Renal cortex interstitium (tissue), 11 donors: Measurements from ENCODE around the gene HTD2. TPM values are rescaled to one million over a fixed set of nuclear protein-coding genes. Genes with fewer than 3 reads are reported as not detected.

ENCODE experiments used
- DNase-seq, 11 donors: peaks; one replicate each; pipeline ENCODE4 v3.0.0-alpha.2; 2013; ENCODE audit warnings: low read depth in 9 of 11, low spot score in 4 of 11; ENCODE audit errors: extremely low read depth in 1 of 11
- polyA plus RNA-seq, 3 donors: library from polyadenylated mRNA; unstranded; fragments of 120-200 nt; gene quantifications; one replicate each; pipeline ENCODE4 v1.2.1, GENCODE V29; 2013; ENCODE audit not compliant: insufficient read length in 3 of 3

HTD2 gene
- polyA plus RNA-seq, 3 donors = 14.4 to 16.6 (median 14.8) TPM

- DNase-seq = no peak
These were observed 39.1 kb downstream of the HTD2 start for GRCh38 chr3:58345457-58345856.

GRCh38 chr3:58346368-58346767 lies 40.0 kb downstream of the HTD2 start:
- no peak for DNase-seq

- DNase-seq = no peak
These were observed 41.7 kb downstream of the HTD2 start for GRCh38 chr3:58347984-58348383.

GRCh38 chr3:58349792-58350626 lies 43.7 kb downstream of the HTD2 start:
- no peak for DNase-seq

- DNase-seq = no peak
These were observed 44.3 kb downstream of the HTD2 start for GRCh38 chr3:58350627-58351013.

- no peak for DNase-seq
These were observed 45.6 kb downstream of the HTD2 start for GRCh38 chr3:58351920-58352319.

GRCh38 chr3:58352626-58353025 lies 46.3 kb downstream of the HTD2 start:
- DNase-seq = no peak

GRCh38 chr3:58353722-58354553 lies 47.6 kb downstream of the HTD2 start:
- no peak for DNase-seq

GRCh38 chr3:58355179-58355578 lies 48.9 kb downstream of the HTD2 start:
- no peak for DNase-seq

GRCh38 chr3:58356054-58356453 lies 49.7 kb downstream of the HTD2 start:
- DNase-seq = no peak

GRCh38 chr3:58357402-58357801 lies 51.1 kb downstream of the HTD2 start:
- no peak for DNase-seq

- no peak for DNase-seq
These were observed 51.8 kb downstream of the HTD2 start for GRCh38 chr3:58358092-58358491.

GRCh38 chr3:58358808-58359207 lies 52.5 kb downstream of the HTD2 start:
- no peak for DNase-seq

GRCh38 chr3:58359621-58360020 lies 53.3 kb downstream of the HTD2 start:
- DNase-seq = no peak

GRCh38 chr3:58361866-58362265 lies 55.5 kb downstream of the HTD2 start:
- no peak for DNase-seq

- no peak for DNase-seq
These were observed 60.4 kb downstream of the HTD2 start for GRCh38 chr3:58366699-58367098.

GRCh38 chr3:58369038-58369437 lies 62.7 kb downstream of the HTD2 start:
- DNase-seq = no peak
